Sigmoid colon (tissue), 4 donors: ENCODE measurements around the gene SDK2.

Experiments
- EP300 ChIP-seq, 4 donors: sonication (generic); formaldehyde crosslinking; IDR thresholded peaks; one replicate each; pipeline ENCODE4 v1.6.1; 2017; ENCODE audit warnings: antibody characterized with exemption in 4 of 4
- POLR2A ChIP-seq, 2 donors: fragments of 450-650 bp; IDR thresholded peaks; one replicate each; pipeline ENCODE4 v1.6.1; 2016; ENCODE audit warnings: antibody characterized with exemption in 2 of 2, mild to moderate bottlenecking in 2 of 2, moderate library complexity in 2 of 2
- POLR2AphosphoS5 ChIP-seq, 4 donors: sonication (generic); formaldehyde crosslinking; IDR thresholded peaks; one replicate each; pipeline ENCODE4 v1.6.1; 2017; ENCODE audit warnings: antibody characterized with exemption in 4 of 4
- TF ChIP-seq, protein P1 (sequence below), 4 experiments: fragments of 450-650 bp in 3 of 4; fragments of 200-600 bp in 1 of 4; IDR thresholded peaks; one replicate each; pipeline ENCODE4 v1.5.1; 2016 to 2019; ENCODE audit warnings: antibody characterized with exemption in 4 of 4, mild to moderate bottlenecking in 3 of 4, moderate library complexity in 2 of 4

DNA sequence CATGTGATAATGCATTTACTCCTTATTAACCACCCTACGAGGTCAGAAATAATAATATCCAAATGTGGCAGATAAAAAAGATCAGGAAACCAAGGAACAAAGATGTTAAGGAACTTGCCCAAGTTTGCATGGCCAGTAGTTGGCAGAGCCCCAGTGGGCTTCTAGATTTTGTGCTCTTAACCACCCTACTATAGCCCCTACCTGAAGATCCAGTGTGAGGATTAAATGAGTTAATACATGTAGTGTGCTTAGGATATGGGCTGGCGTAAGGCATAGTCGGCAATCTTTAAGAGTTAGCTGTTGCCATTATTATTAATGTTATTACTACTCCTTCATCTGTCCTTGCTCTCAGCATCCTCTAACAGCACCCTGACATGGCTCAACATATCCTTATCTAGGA lies 153.4 kb downstream of the SDK2 start:
- TF ChIP-seq, protein P1, sequence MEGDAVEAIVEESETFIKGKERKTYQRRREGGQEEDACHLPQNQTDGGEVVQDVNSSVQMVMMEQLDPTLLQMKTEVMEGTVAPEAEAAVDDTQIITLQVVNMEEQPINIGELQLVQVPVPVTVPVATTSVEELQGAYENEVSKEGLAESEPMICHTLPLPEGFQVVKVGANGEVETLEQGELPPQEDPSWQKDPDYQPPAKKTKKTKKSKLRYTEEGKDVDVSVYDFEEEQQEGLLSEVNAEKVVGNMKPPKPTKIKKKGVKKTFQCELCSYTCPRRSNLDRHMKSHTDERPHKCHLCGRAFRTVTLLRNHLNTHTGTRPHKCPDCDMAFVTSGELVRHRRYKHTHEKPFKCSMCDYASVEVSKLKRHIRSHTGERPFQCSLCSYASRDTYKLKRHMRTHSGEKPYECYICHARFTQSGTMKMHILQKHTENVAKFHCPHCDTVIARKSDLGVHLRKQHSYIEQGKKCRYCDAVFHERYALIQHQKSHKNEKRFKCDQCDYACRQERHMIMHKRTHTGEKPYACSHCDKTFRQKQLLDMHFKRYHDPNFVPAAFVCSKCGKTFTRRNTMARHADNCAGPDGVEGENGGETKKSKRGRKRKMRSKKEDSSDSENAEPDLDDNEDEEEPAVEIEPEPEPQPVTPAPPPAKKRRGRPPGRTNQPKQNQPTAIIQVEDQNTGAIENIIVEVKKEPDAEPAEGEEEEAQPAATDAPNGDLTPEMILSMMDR (IDR thresholded peaks at IDR 0.05) = no peak
- TF ChIP-seq POLR2AphosphoS5 (IDR thresholded peaks at IDR 0.05) (no peak), POLR2A (IDR thresholded peaks at IDR 0.05) (no peak), EP300 (IDR thresholded peaks at IDR 0.05) (no peak)
